H1 (cell line): ENCODE results near the gene HACL1.

Experiments used
- CREB1 ChIP-seq: IDR thresholded peaks from 2 replicates; pipeline ENCODE4 v1.6.1; 2012; ENCODE audit warnings: inconsistent platforms
- CTBP2 ChIP-seq: IDR thresholded peaks from 2 replicates; pipeline ENCODE4 v1.7.0; 2011; ENCODE audit warnings: borderline replicate concordance, mild to moderate bottlenecking, moderate library complexity, mixed read lengths, low read length; ENCODE audit not compliant: insufficient read depth, insufficient read length
- EZH2 ChIP-seq: fragments of 200-600 bp; sonication (generic); IDR thresholded peaks from 2 replicates; pipeline ENCODE4 v1.7.1; 2012; ENCODE audit warnings: low read depth, mild to moderate bottlenecking, moderate library complexity, low read length, inconsistent platforms; ENCODE audit not compliant: severe bottlenecking
- GABPA ChIP-seq: IDR thresholded peaks from 2 replicates; pipeline ENCODE4 v1.6.1; 2011; ENCODE audit warnings: mild to moderate bottlenecking, low read length, moderate library complexity, borderline replicate concordance; ENCODE audit not compliant: insufficient read depth
- HDAC6 ChIP-seq: IDR thresholded peaks from one replicate; pipeline ENCODE4 v1.7.1; 2012; ENCODE audit warnings: low read depth, mild to moderate bottlenecking, inconsistent platforms, low read length, moderate library complexity
- KDM4A ChIP-seq: IDR thresholded peaks from one replicate; pipeline ENCODE4 v1.7.1; 2012; ENCODE audit warnings: low read depth, mild to moderate bottlenecking, moderate library complexity, low read length, inconsistent platforms; ENCODE audit not compliant: severe bottlenecking
- POLR2A ChIP-seq, 2 experiments: IDR thresholded peaks; 1 replicate in 1 of 2; 2 replicates in 1 of 2; pipeline ENCODE4 v1.6.1; 2011; ENCODE audit warnings: low read depth in 2 of 2, low read length in 2 of 2, mild to moderate bottlenecking in 2 of 2; ENCODE audit errors: control extremely low read depth in 1 of 2
- SIN3A ChIP-seq, 2 experiments: IDR thresholded peaks in 1 of 2; conservative IDR thresholded peaks in 1 of 2; 2 replicates each; pipeline ENCODE4 v1.6.1; 2011 to 2012; ENCODE audit warnings: low read length in 2 of 2, improper control_type of control experiment in 1 of 2, low read depth in 1 of 2, mild to moderate bottlenecking in 1 of 2
- SP1 ChIP-seq: IDR thresholded peaks from 2 replicates; pipeline ENCODE4 v1.6.1; 2011; ENCODE audit warnings: low read depth, low read length

GRCh38 chr3:15629860-15630597 lies 28.7 kb upstream of the HACL1 start:
- no peak for TF ChIP-seq HDAC6
- TF ChIP-seq EZH2: no peak
- TF ChIP-seq CREB1: no peak
- TF ChIP-seq SIN3A (conservative IDR thresholded peaks at IDR 0.05 in 1 of 2, IDR thresholded peaks at IDR 0.05 in 1 of 2; ENCODE audit: low read depth in 1 of 2, low read length in 2 of 2): no peak
- TF ChIP-seq POLR2A (IDR thresholded peaks at IDR 0.05; ENCODE audit: control extremely low read depth in 1 of 2, low read depth in 2 of 2, low read length in 2 of 2): no peak
- TF ChIP-seq SP1: no peak
- TF ChIP-seq KDM4A: no peak
- no peak for TF ChIP-seq CTBP2
- no peak for TF ChIP-seq GABPA
